ENCODE results near the gene CUL3. TPM values are rescaled to one million over a fixed set of nuclear protein-coding genes. Genes with fewer than 3 reads are reported as not detected.

The CUL3 gene
- total and polyA plus RNA-seq, 12 donors, result 60.2 to 87.9 (median 69.8) TPM

DNA sequence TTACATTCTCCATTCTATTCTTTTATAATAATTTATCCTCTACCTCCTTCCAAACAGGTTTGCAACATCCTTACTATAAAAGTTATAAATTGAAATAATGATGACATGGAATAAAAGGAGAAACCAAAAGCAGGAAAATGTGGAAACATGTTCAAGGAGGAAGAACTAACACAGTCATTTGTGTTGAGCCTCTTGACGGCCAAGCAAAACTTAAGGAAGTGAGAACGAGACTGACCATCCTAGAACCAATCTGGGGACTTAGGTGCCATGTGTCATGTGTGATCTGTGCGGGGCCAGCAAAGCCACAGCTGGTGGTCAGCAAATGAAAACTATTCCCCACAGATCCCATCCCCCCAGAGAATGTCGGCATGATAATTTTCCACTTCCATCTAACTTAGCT lies 157.7 kb downstream of the CUL3 start:
- WGBS, 2 donors, result 62 to 76% methylated on average over 4 of the region's 4 CpGs
- Histone ChIP-seq H3K27ac (no peak overlapping the region), H3K36me3 (no peaks in the 10 kb centered on the region), H3K4me1 (peaks cover 0 to 5% (median 0%) of the 10 kb centered on the region in 9 donors), H3K4me3 (no peak overlapping the region), H3K27me3 (no peaks in the 10 kb centered on the region), H3K9me3 (peaks cover 0 to 12% (median 0%) of the 10 kb centered on the region in 11 donors)
- intact Hi-C loops (cut with DNase I), result loop anchor here in 1 of 10 donors (5.0 kb wide), 1 partner anchor 1575 kb away; no protein-coding TSS in a partner anchor
- DNase-seq (no peak), ATAC-seq (no peak)
- TF ChIP-seq, protein P1, sequence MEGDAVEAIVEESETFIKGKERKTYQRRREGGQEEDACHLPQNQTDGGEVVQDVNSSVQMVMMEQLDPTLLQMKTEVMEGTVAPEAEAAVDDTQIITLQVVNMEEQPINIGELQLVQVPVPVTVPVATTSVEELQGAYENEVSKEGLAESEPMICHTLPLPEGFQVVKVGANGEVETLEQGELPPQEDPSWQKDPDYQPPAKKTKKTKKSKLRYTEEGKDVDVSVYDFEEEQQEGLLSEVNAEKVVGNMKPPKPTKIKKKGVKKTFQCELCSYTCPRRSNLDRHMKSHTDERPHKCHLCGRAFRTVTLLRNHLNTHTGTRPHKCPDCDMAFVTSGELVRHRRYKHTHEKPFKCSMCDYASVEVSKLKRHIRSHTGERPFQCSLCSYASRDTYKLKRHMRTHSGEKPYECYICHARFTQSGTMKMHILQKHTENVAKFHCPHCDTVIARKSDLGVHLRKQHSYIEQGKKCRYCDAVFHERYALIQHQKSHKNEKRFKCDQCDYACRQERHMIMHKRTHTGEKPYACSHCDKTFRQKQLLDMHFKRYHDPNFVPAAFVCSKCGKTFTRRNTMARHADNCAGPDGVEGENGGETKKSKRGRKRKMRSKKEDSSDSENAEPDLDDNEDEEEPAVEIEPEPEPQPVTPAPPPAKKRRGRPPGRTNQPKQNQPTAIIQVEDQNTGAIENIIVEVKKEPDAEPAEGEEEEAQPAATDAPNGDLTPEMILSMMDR (IDR thresholded peaks at IDR 0.05), result no peak

- TF ChIP-seq, protein P1 (IDR thresholded peaks at IDR 0.05), result no peak
- no peak for ATAC-seq
- intact Hi-C loops (cut with DNase I), result loop anchor here in 1 of 10 donors (5.0 kb wide), 1 partner anchor 1574 kb away; no protein-coding TSS in a partner anchor
- Histone ChIP-seq H3K4me1 (peaks cover 0 to 5% (median 0%) of the 10 kb centered on the region in 9 donors), H3K36me3 (no peaks in the 10 kb centered on the region), H3K4me3 (no peak overlapping the region), H3K27ac (no peak overlapping the region), H3K9me3 (peaks cover 0 to 12% (median 0%) of the 10 kb centered on the region in 11 donors), H3K27me3 (no peaks in the 10 kb centered on the region)
- WGBS, 2 donors, result 70 to 74% methylated on average over 3 of the region's 3 CpGs
- no peak for DNase-seq
Measured at GRCh38 chr2:224426656-224427055, 158.5 kb downstream of the CUL3 start.

GRCh38 chr2:224421065-224421464 lies 164.1 kb downstream of the CUL3 start:
- Histone ChIP-seq H3K27me3 (no peaks in the 10 kb centered on the region), H3K4me3 (no peak overlapping the region), H3K4me1 (peaks cover 0 to 10% (median 5%) of the 10 kb centered on the region in 9 donors), H3K27ac (no peak overlapping the region), H3K9me3 (peaks cover 0 to 13% (median 0%) of the 10 kb centered on the region in 11 donors), H3K36me3 (no peaks in the 10 kb centered on the region)
- intact Hi-C loops (cut with DNase I), result no loop called here
- WGBS, 2 donors, result 88 to 94% methylated on average over 2 of the region's 2 CpGs
- TF ChIP-seq, protein P1 (IDR thresholded peaks at IDR 0.05), result no peak
- ATAC-seq (no peak), DNase-seq (no peak)

Other genes starting within 250 kb of the CUL3 start
- 1 to 10 TPM in 7 of 10 donors, under 1 TPM in 3; 0.62 to 3.9 (median 1.7) TPM for gene FAM124B, start 183.3 kb downstream of the CUL3 start, total RNA-seq
- gene FAM124B, start 183.3 kb downstream of the CUL3 start, polyA plus RNA-seq, result 1 to 10 TPM in 1 of 2 donors, under 1 TPM in 1; 0.88 to 3.1 TPM
- gene CCDC195, start 131.0 kb upstream of the CUL3 start, total RNA-seq, result not detected
- not detected for gene CCDC195, start 131.0 kb upstream of the CUL3 start, polyA plus RNA-seq

All from heart right ventricle (tissue), 16 donors.